Keratinocyte (primary cell): Measurements from ENCODE around the gene MAN1C1. TPM values are rescaled to one million over a fixed set of nuclear protein-coding genes. Genes with fewer than 3 reads are reported as not detected.

Experiments used
- DNase-seq: peaks from one replicate; pipeline ENCODE4 v3.0.0-alpha.2; 2011; ENCODE audit warnings: low read depth, missing footprints, low spot score
- FAIRE-seq: peaks from 2 replicates; lab custom pipeline; 2011; peaks lifted over from hg19 to GRCh38; lab: Jason Lieb, UNC
- H2AFZ ChIP-seq: 2 replicates; pipeline ENCODE4 v1.6.0; 2012; ENCODE audit warnings: low read length, control low read depth, inconsistent platforms; ENCODE audit not compliant: control insufficient read depth
- H3K27ac ChIP-seq: 2 replicates; pipeline ENCODE4 v1.5.1; 2011; ENCODE audit warnings: low read length; ENCODE audit not compliant: control insufficient read depth, insufficient read depth
- H3K27me3 ChIP-seq: 3 replicates; pipeline ENCODE4 v1.6.0; 2011; ENCODE audit warnings: low read length; ENCODE audit not compliant: control insufficient read depth, insufficient read depth; ENCODE audit errors: extremely low read depth
- H3K36me3 ChIP-seq, 2 experiments: 2 replicates in 1 of 2; 3 replicates in 1 of 2; pipeline ENCODE4 v1.5.1; 2011; ENCODE audit warnings: low read length in 2 of 2, mild to moderate bottlenecking in 1 of 2; ENCODE audit not compliant: control insufficient read depth in 2 of 2, insufficient read depth in 2 of 2; ENCODE audit errors: extremely low read depth in 1 of 2
- H3K4me1 ChIP-seq: 3 replicates; pipeline ENCODE4 v1.5.1; 2011; ENCODE audit warnings: low read length; ENCODE audit not compliant: control insufficient read depth, insufficient read depth; ENCODE audit errors: extremely low read depth
- H3K4me2 ChIP-seq: 3 replicates; pipeline ENCODE4 v1.6.0; 2011; ENCODE audit warnings: low read depth, low read length; ENCODE audit not compliant: control insufficient read depth, insufficient read depth; ENCODE audit errors: extremely low read depth
- H3K4me3 ChIP-seq, 3 experiments: fragments of 200-600 bp in 1 of 3; sonication (generic) in 1 of 3; 2 replicates in 2 of 3; 3 replicates in 1 of 3; pipeline ENCODE4 v1.5.1; 2011 to 2016; ENCODE audit warnings: low read length in 3 of 3, mild to moderate bottlenecking in 3 of 3, control low read depth in 2 of 3, inconsistent platforms in 1 of 3, low read depth in 1 of 3, mixed read lengths in 1 of 3, mixed run types in 1 of 3, moderate library complexity in 1 of 3; ENCODE audit not compliant: control insufficient read depth in 2 of 3, insufficient read depth in 2 of 3; ENCODE audit errors: extremely low read depth in 1 of 3
- H3K79me2 ChIP-seq: 2 replicates; pipeline ENCODE4 v1.6.0; 2012; ENCODE audit warnings: low read length; ENCODE audit not compliant: control insufficient read depth, insufficient read depth
- H3K9ac ChIP-seq: 3 replicates; pipeline ENCODE4 v1.6.0; 2011; ENCODE audit warnings: low read length; ENCODE audit not compliant: control insufficient read depth, insufficient read depth; ENCODE audit errors: extremely low read depth
- H3K9me1 ChIP-seq: 3 replicates; pipeline ENCODE4 v1.6.0; 2011; ENCODE audit warnings: low read length; ENCODE audit not compliant: control insufficient read depth, insufficient read depth; ENCODE audit errors: extremely low read depth
- H3K9me3 ChIP-seq: 2 replicates; pipeline ENCODE4 v1.5.1; 2012; ENCODE audit warnings: low read depth, low read length; ENCODE audit not compliant: control insufficient read depth
- H4K20me1 ChIP-seq: 3 replicates; pipeline ENCODE4 v1.6.0; 2011; ENCODE audit warnings: low read length; ENCODE audit not compliant: control insufficient read depth, insufficient read depth; ENCODE audit errors: extremely low read depth
- EZH2 ChIP-seq: IDR thresholded peaks from one replicate; pipeline ENCODE4 v1.6.1; 2012; ENCODE audit warnings: inconsistent platforms, mild to moderate bottlenecking, low read length, moderate library complexity
- dilution Hi-C: fragments of 300-500 bp; cut with MboI; formaldehyde crosslinking; loops from one replicate; pipeline ENCODE4 v1.7.0; 2020; ENCODE audit warnings: low sequenced_read_pairs; ENCODE audit not compliant: extremely low pct_ligation_motif_present
- polyA plus RNA-seq, 5 experiments: library from polyadenylated mRNA; depleted of rRNA in 3 of 5; stranded (reverse) in 3 of 5; stranded (forward) in 1 of 5; unstranded in 1 of 5; fragments of >200 nt; gene quantifications; 1 replicate in 1 of 5; 2 replicates in 3 of 5; 3 replicates in 1 of 5; pipeline versions ENCODE4 v1.2.1 to v1.2.3, GENCODE V29; 2011 to 2012; ENCODE audit warnings: missing spikeins in 2 of 5, low read depth in 1 of 5, low replicate concordance in 1 of 5
- TF ChIP-seq, protein P1 (sequence below), 3 experiments: IDR thresholded peaks in 1 of 3; conservative IDR thresholded peaks in 1 of 3; optimal IDR thresholded peaks in 1 of 3; 2 replicates in 2 of 3; 3 replicates in 1 of 3; pipeline versions ENCODE3 to v1.5.1; 2011; ENCODE audit warnings: low read length in 3 of 3, mild to moderate bottlenecking in 3 of 3, moderate library complexity in 2 of 3, control low read depth in 1 of 3, inconsistent platforms in 1 of 3; ENCODE audit not compliant: insufficient read depth in 2 of 3; ENCODE audit errors: extremely low read depth in 1 of 3

Gene MAN1C1
- polyA plus RNA-seq, 1 donor (not counting 4 experiments of a cell fraction or from before 2014, with no cell fraction given) = 0.07 TPM

DNA sequence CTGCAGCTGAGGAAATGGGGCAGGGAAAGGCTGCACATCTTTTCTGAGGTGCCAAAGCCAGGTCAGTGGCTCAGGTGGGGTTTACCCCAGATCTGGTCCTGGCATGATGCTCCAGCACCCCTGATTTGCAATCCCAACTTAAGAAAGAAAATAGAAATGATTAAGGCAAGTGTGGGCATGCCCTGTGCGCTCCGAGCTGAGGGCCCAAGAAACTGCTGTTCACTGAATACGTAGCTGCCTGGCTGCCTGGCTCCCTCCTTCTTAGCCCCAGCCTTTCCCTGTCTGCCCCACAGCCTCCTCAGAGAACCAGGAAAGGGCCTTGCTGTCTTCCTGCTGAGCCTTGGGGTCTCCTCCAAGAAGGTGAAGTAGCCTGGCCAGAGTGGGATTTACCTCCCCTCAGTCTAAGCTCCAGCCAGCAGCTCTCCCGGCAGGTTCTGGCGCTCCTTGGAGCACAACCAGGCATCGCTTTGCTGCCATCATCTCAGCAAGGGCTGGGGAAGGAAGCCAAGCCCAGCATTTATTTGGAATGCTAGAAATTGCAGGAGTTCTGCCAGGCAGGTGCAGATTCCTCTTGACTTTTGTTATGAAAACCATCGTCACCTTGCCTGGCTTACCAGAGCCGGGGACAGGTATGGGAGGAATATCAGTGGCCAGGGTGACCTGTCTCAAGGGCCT lies 132.1 kb downstream of the MAN1C1 start:
- Histone ChIP-seq H3K36me3 (no peaks in the 10 kb centered on the region), H3K9me3 (no peaks in the 10 kb centered on the region), H3K27ac (no peak overlapping the region), H3K9me1 (peaks cover 2% of the 10 kb centered on the region), H3K9ac (peak overlapping the region; percentile 42), H3K4me3 (no peak overlapping the region), H3K4me1 (peaks cover 12% of the 10 kb centered on the region), H4K20me1 (no peaks in the 10 kb centered on the region), H3K4me2 (peak overlapping the region; percentile 46), H2AFZ (peak overlapping the region; percentile 86), H3K27me3 (peaks cover 4% of the 10 kb centered on the region), H3K79me2 (no peaks in the 10 kb centered on the region)
- FAIRE-seq (peak; percentile 55), DNase-seq (no peak)
- TF ChIP-seq, protein P1, sequence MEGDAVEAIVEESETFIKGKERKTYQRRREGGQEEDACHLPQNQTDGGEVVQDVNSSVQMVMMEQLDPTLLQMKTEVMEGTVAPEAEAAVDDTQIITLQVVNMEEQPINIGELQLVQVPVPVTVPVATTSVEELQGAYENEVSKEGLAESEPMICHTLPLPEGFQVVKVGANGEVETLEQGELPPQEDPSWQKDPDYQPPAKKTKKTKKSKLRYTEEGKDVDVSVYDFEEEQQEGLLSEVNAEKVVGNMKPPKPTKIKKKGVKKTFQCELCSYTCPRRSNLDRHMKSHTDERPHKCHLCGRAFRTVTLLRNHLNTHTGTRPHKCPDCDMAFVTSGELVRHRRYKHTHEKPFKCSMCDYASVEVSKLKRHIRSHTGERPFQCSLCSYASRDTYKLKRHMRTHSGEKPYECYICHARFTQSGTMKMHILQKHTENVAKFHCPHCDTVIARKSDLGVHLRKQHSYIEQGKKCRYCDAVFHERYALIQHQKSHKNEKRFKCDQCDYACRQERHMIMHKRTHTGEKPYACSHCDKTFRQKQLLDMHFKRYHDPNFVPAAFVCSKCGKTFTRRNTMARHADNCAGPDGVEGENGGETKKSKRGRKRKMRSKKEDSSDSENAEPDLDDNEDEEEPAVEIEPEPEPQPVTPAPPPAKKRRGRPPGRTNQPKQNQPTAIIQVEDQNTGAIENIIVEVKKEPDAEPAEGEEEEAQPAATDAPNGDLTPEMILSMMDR (optimal IDR thresholded peaks at IDR 0.05 in 1 of 3, IDR thresholded peaks at IDR 0.05 in 1 of 3, conservative IDR thresholded peaks at IDR 0.05 in 1 of 3; ENCODE audit: extremely low read depth in 1 of 3, insufficient read depth in 2 of 3, low read length in 3 of 3) = no peak
- no peak for TF ChIP-seq EZH2
- dilution Hi-C loops = no loop called here

DNA sequence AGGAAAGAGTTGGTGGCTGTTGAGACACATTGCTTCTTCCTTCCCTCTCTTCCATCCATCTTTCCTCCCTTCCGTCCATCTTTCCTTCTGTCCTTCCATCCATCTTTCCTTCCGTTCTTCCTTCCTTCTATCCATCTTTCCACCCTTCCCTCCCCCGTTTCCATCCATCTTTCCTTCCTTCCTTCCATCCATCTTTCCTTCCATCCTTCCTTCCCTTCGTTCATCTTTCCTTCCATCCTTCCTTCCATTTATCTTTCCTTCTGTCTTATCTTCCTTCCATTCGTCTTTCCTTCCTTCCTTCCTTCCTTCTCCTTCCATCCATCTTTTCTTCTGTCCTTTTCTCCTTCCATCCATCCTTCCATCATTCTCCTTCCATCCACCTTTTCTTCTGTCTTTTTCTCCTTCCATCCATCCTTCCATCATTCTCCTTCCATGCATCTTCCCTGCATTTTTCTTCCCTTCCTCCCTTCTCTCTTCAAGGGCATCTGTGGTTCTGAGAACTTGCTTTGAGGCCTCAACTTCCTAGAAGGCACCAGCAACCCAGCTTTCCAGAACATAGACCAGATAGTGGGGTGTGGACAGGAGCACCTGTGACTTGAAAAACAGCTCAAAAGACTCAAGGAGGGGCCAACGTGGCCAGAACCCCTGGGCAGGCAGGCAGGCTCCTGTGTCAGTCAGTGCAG lies 134.5 kb downstream of the MAN1C1 start:
- H3K4me1 ChIP-seq = peaks cover 17% of the 10 kb centered on the region
- H3K4me3 ChIP-seq = no peak overlapping the region
- no peaks in the 10 kb centered on the region for H3K79me2 ChIP-seq
- H3K27ac ChIP-seq = no peak overlapping the region
- no peaks in the 10 kb centered on the region for H3K9me3 ChIP-seq
- dilution Hi-C loops = no loop called here
- no peaks in the 10 kb centered on the region for H3K27me3 ChIP-seq
- FAIRE-seq (no peak), DNase-seq (no peak)
- TF ChIP-seq, protein P1 (optimal IDR thresholded peaks at IDR 0.05 in 1 of 3, IDR thresholded peaks at IDR 0.05 in 1 of 3, conservative IDR thresholded peaks at IDR 0.05 in 1 of 3; ENCODE audit: extremely low read depth in 1 of 3, insufficient read depth in 2 of 3, low read length in 3 of 3) = no peak
- no peak for TF ChIP-seq EZH2
- no peak overlapping the region for H3K9ac ChIP-seq
- no peak overlapping the region for H2AFZ ChIP-seq
- no peaks in the 10 kb centered on the region for H4K20me1 ChIP-seq
- no peaks in the 10 kb centered on the region for H3K36me3 ChIP-seq
- no peak overlapping the region for H3K4me2 ChIP-seq
- peaks cover 2% of the 10 kb centered on the region for H3K9me1 ChIP-seq
